HepG2 (cell line): ENCODE results near the gene CEP164. TPM values are rescaled to one million over a fixed set of nuclear protein-coding genes. Genes with fewer than 3 reads are reported as not detected.

Experiments used
- ATAC-seq: fragments of 200-7000 bp; cut with Tn5 transposase; 3 replicates; pipeline ENCODE4 v1.9.1; 2020; ENCODE audit warnings: mild to moderate bottlenecking, moderate library complexity
- BruUV-seq: library from RNA; stranded (reverse); fragments of 400-500 nt; replicated peaks from 2 replicates; lab custom pipeline; 2021; lab: Mats Ljungman, UMichigan
- CTCF ChIA-PET: fragments of 300-600 bp; formaldehyde crosslinking; extraction: SDS; loops from one replicate; lab custom pipeline; 2021; ENCODE audit warnings: low total read pairs, inconsistent platforms, low intra/inter-chr PET ratio; lab: Yijun Ruan, JAX
- POLR2A ChIA-PET: fragments of 350-600 bp; sonication (Branson Sonifier 250); formaldehyde crosslinking; loops from one replicate; lab custom pipeline; 2020; ENCODE audit warnings: antibody characterized with exemption, inconsistent platforms; lab: Yijun Ruan, JAX
- DNase-seq: peaks from one replicate; pipeline ENCODE4 v3.0.0-alpha.2; 2015; ENCODE audit warnings: low spot score
- FAIRE-seq: peaks from 3 replicates; lab custom pipeline; 2011; peaks lifted over from hg19 to GRCh38; lab: Jason Lieb, UNC
- H2AFZ ChIP-seq: one replicate; pipeline ENCODE4 v1.6.1; 2011; ENCODE audit warnings: low read length, inconsistent platforms
- H3K27ac ChIP-seq: fragments of 300-600 bp; 3 replicates; pipeline ENCODE4 v1.8.0; 2011; ENCODE audit warnings: mixed run types, mild to moderate bottlenecking, mixed read lengths, low read length, inconsistent platforms; ENCODE audit not compliant: insufficient read depth; ENCODE audit errors: extremely low read length
- H3K27me3 ChIP-seq, 2 experiments: fragments of 200-600 bp in 1 of 2; 2 replicates in 1 of 2; 3 replicates in 1 of 2; pipeline versions ENCODE4 v1.6.0 to v1.8.0; 2011; ENCODE audit warnings: low read length in 2 of 2, mild to moderate bottlenecking in 2 of 2, moderate library complexity in 2 of 2, inconsistent platforms in 1 of 2; ENCODE audit not compliant: insufficient read depth in 2 of 2, control insufficient read depth in 1 of 2
- H3K36me3 ChIP-seq, 2 experiments: fragments of 200-600 bp in 1 of 2; replicated peaks in 1 of 2; 2 replicates in 1 of 2; 3 replicates in 1 of 2; pipeline versions ENCODE4 v1.5.1 to v1.8.0; 2011; ENCODE audit warnings: low read length in 2 of 2, inconsistent platforms in 1 of 2; ENCODE audit not compliant: insufficient read depth in 2 of 2, control insufficient read depth in 1 of 2
- H3K4me1 ChIP-seq: 2 replicates; pipeline ENCODE4 v1.5.1; 2012; ENCODE audit warnings: low read length, inconsistent platforms; ENCODE audit not compliant: insufficient read depth
- H3K4me2 ChIP-seq: 2 replicates; pipeline ENCODE4 v1.6.0; 2011; ENCODE audit warnings: low read depth, low read length, inconsistent platforms
- H3K4me3 ChIP-seq, 3 experiments: fragments of 200-600 bp in 1 of 3; sonication (generic), shearing (Covaris generic) in 1 of 3; replicated peaks in 1 of 3; 2 replicates each; pipeline ENCODE4 v1.5.1; 2011 to 2016; ENCODE audit warnings: low read length in 3 of 3, inconsistent platforms in 2 of 3, low read depth in 2 of 3, mild to moderate bottlenecking in 2 of 3, control low read depth in 1 of 3, mixed read lengths in 1 of 3; ENCODE audit not compliant: insufficient read depth in 1 of 3
- H3K79me2 ChIP-seq: one replicate; pipeline ENCODE4 v1.6.1; 2011; ENCODE audit warnings: low read length, inconsistent platforms; ENCODE audit not compliant: insufficient read depth
- H3K9ac ChIP-seq: 2 replicates; pipeline ENCODE4 v1.6.0; 2011; ENCODE audit warnings: mild to moderate bottlenecking, low read depth, low read length, inconsistent platforms; ENCODE audit not compliant: insufficient read depth
- H3K9me3 ChIP-seq: 2 replicates; pipeline ENCODE4 v1.5.1; 2012; ENCODE audit warnings: mild to moderate bottlenecking, low read length
- H4K20me1 ChIP-seq: 2 replicates; pipeline ENCODE4 v1.6.0; 2011; ENCODE audit warnings: inconsistent platforms, mild to moderate bottlenecking, low read length, moderate library complexity; ENCODE audit not compliant: insufficient read depth
- AKAP8 ChIP-seq: sonication (generic); formaldehyde crosslinking; IDR thresholded peaks from 2 replicates; pipeline ENCODE4 v1.5.1; 2020; ENCODE audit warnings: mild to moderate bottlenecking, missing genetic modification reagents
- FOXJ3 ChIP-seq: sonication (generic); formaldehyde crosslinking; IDR thresholded peaks from 2 replicates; pipeline ENCODE4 v1.4.0; 2020; ENCODE audit warnings: missing genetic modification reagents, mild to moderate bottlenecking, borderline replicate concordance
- ONECUT2 ChIP-seq: sonication (generic); formaldehyde crosslinking; IDR thresholded peaks from 2 replicates; pipeline ENCODE4 v1.4.0; 2020; ENCODE audit warnings: missing genetic modification reagents
- PHF5A ChIP-seq: IDR thresholded peaks from one replicate; pipeline ENCODE4 v1.6.1; 2018; ENCODE audit warnings: low read depth, missing genetic modification reagents; ENCODE audit not compliant: unreplicated experiment
- SOX5 ChIP-seq: IDR thresholded peaks from 2 replicates; pipeline ENCODE4 v1.6.1; 2016; ENCODE audit warnings: borderline replicate concordance
- ZBTB38 ChIP-seq: sonication (generic); formaldehyde crosslinking; IDR thresholded peaks from 2 replicates; pipeline ENCODE4 v1.5.1; 2020; ENCODE audit warnings: mild to moderate bottlenecking, missing genetic modification reagents
- ZNF160 ChIP-seq: sonication (generic); formaldehyde crosslinking; IDR thresholded peaks from 2 replicates; pipeline ENCODE4 v1.8.0; 2022; ENCODE audit warnings: mild to moderate bottlenecking, inconsistent platforms, missing genetic modification reagents
- ZNF780A ChIP-seq: sonication (generic); formaldehyde crosslinking; IDR thresholded peaks from 2 replicates; pipeline ENCODE4 v1.8.0; 2022; ENCODE audit warnings: mild to moderate bottlenecking, missing genetic modification reagents, moderate library complexity
- WGBS: methylation state at CpG from one replicate; pipeline ENCODE4 v1.1.6; 2017; ENCODE audit warnings: low lambda C conversion rate; 5-methylcytosine and 5-hydroxymethylcytosine counted together
- in situ Hi-C: cut with HindIII; loops from 2 replicates; pipeline ENCODE4 v1.10.0; 2017; ENCODE audit warnings: low pct_unique_long_range_greater_than_20kb; ENCODE audit not compliant: extremely low pct_ligation_motif_present
- intact Hi-C: fragments of 100-400 bp; cut with micrococcal nuclease; formaldehyde crosslinking; loops from one replicate; pipeline ENCODE4 v1.10.0; 2022; ENCODE audit not compliant: unreplicated experiment
- polyA plus RNA-seq, 8 experiments: library from polyadenylated mRNA; depleted of rRNA in 3 of 8; stranded (reverse) in 7 of 8; unstranded in 1 of 8; fragments of >200 nt; fragmentation: Illumina TruSeq in 4 of 8; extraction: Trizol in 4 of 8; gene quantifications; 2 replicates each; pipeline versions ENCODE4 v1.2.1 to v1.2.3, GENCODE V29; 2011 to 2016; ENCODE audit warnings: low read depth in 4 of 8, missing spikeins in 1 of 8, mixed read lengths in 1 of 8; ENCODE audit not compliant: insufficient read depth in 1 of 8
- total RNA-seq, 5 experiments: library from RNA; depleted of rRNA; stranded (reverse); fragments of >200 nt; fragmentation: Illumina TruSeq; extraction: Trizol; gene quantifications; 2 replicates each; pipeline ENCODE4 v1.2.3, GENCODE V29; 2016; ENCODE audit warnings: low read depth in 1 of 5
- TF ChIP-seq, protein P1 (sequence below): sonication (generic); formaldehyde crosslinking; IDR thresholded peaks from 2 replicates; pipeline ENCODE4 v1.4.0; 2020; ENCODE audit warnings: low read depth, mild to moderate bottlenecking, missing genetic modification reagents
- TF ChIP-seq, protein P2 (sequence below): sonication (generic); formaldehyde crosslinking; IDR thresholded peaks from 2 replicates; pipeline ENCODE4 v1.5.0; 2020; ENCODE audit warnings: mild to moderate bottlenecking, missing genetic modification reagents, borderline replicate concordance
- TF ChIP-seq, protein P3 (sequence below): sonication (generic); formaldehyde crosslinking; conservative IDR thresholded peaks from 2 replicates; pipeline ENCODE4 v1.8.0; 2022; ENCODE audit warnings: missing genetic modification reagents

The CEP164 gene
- total and polyA plus RNA-seq, 2 of the 13 experiments (the other 11 are each of a cell fraction or from before 2014, with no cell fraction given), result 11.4 to 15.2 TPM

DNA sequence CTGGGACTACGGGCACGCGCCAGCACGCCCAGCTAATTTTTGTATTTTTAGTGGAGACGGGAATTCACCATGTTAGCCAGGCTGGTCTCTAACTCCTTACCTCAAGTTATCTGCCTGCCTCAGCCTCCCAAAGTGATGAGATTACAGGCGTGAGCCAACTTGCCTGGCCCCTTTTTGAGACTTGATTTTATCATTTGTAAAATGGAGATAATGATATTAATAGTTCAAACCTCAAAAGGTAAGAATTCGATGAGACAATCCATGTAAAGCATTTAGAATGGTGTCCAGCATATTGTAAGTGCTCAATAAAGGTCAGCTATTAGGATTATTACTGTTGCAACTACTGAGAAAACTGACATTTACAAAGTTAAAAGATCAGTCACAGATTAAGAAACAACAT lies 8.9 kb upstream of the CEP164 start:
- no peaks in the 10 kb centered on the region for H3K9me3 ChIP-seq
- POLR2A ChIA-PET, result interaction anchor here (0.9 to 1.8 kb wide), 4 partner anchors 9 to 19 kb away, joined by 3 to 6 read pairs (median 4); partner anchors contain the start of gene CEP164
- H3K27me3 ChIP-seq, result no peaks in the 10 kb centered on the region; a peak in 1 of 5 replicates
- peaks cover 4% of the 10 kb centered on the region for H3K79me2 ChIP-seq
- ATAC-seq (no peak), DNase-seq (no peak), FAIRE-seq (no peak)
- no peaks in the 10 kb centered on the region for H4K20me1 ChIP-seq
- CTCF ChIA-PET, result no interaction called here
- no peak overlapping the region for H3K4me3 ChIP-seq
- BruUV-seq, result no TSS peak
- peak overlapping the region; percentile 10 for H3K27ac ChIP-seq
- no peaks in the 10 kb centered on the region for H3K36me3 ChIP-seq
- H3K4me1 ChIP-seq, result peaks cover 52% of the 10 kb centered on the region
- intact Hi-C loops, result loop anchor here (5.0 kb wide), 1 partner anchor 46 kb away; no protein-coding TSS in a partner anchor
- 89% methylated on average over 7 of the region's 7 CpGs for WGBS
- H2AFZ ChIP-seq, result no peak overlapping the region
- in situ Hi-C loops, result loop anchor here (5.0 kb wide), 1 partner anchor 86 kb away; the partner anchor contains the start of genes PCSK7 and RNF214
- TF ChIP-seq PHF5A (no peak), ZNF780A (CRISPR knock-in tag) (no peak), ZBTB38 (CRISPR knock-in tag) (peak; percentile 72; the same call in 1 of the 2 replicates)
- peak overlapping the region; percentile 14; the same call in 1 of the 2 replicates for H3K4me2 ChIP-seq
- H3K9ac ChIP-seq, result no peak overlapping the region

DNA sequence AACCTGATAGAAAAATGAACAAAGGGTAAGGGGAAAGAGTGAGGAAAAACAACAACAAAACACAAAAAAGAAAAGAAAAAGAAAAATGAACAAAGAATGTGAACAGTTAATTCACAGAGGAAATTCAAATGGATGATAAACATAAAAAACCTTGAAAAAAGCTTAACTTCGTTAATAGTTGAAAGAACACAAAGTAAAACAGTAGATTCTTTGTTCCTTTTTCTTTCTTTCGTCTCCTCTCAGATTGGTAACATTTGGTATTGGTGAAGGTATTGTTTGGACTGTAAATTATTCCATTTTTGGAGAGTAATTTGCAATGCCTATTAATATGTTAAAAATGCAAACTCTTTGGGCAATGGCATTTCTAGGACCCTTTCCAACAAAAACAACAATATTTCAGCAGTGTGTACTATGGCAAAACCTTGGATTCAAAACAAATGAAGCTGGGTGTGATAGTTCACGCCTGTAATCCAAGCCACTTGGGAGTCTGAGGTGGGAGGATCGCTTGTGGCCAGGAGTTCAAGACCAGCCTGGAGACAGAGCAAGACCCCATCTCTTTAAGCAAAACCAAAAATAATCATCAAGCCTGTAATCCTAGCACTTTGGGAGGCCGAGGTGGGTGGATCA lies 8.3 kb upstream of the CEP164 start:
- Histone ChIP-seq H3K27me3 (no peaks in the 10 kb centered on the region; a peak in 1 of 5 replicates), H3K27ac (peak overlapping the region; percentile 10), H3K4me3 (no peak overlapping the region), H3K4me2 (peak overlapping the region; percentile 14; the same call in 1 of the 2 replicates), H3K36me3 (no peaks in the 10 kb centered on the region), H2AFZ (no peak overlapping the region), H3K4me1 (peaks cover 46% of the 10 kb centered on the region), H3K79me2 (peaks cover 4% of the 10 kb centered on the region), H4K20me1 (no peaks in the 10 kb centered on the region), H3K9ac (no peak overlapping the region), H3K9me3 (no peaks in the 10 kb centered on the region)
- ChIA-PET POLR2A (interaction anchor here (0.9 to 1.8 kb wide), 4 partner anchors 8 to 20 kb away, joined by 3 to 6 read pairs (median 4); partner anchors contain the start of gene CEP164), CTCF (no interaction called here)
- in situ Hi-C loops, result loop anchor here (5.0 kb wide), 1 partner anchor 87 kb away; the partner anchor contains the start of genes PCSK7 and RNF214
- ATAC-seq, result no peak
- WGBS, result 53% methylated on average over 5 of the region's 5 CpGs
- BruUV-seq, result no TSS peak
- DNase-seq, result no peak
- FAIRE-seq, result no peak
- intact Hi-C loops, result loop anchor here (5.0 kb wide), 1 partner anchor 47 kb away; no protein-coding TSS in a partner anchor
- TF ChIP-seq, protein P1, sequence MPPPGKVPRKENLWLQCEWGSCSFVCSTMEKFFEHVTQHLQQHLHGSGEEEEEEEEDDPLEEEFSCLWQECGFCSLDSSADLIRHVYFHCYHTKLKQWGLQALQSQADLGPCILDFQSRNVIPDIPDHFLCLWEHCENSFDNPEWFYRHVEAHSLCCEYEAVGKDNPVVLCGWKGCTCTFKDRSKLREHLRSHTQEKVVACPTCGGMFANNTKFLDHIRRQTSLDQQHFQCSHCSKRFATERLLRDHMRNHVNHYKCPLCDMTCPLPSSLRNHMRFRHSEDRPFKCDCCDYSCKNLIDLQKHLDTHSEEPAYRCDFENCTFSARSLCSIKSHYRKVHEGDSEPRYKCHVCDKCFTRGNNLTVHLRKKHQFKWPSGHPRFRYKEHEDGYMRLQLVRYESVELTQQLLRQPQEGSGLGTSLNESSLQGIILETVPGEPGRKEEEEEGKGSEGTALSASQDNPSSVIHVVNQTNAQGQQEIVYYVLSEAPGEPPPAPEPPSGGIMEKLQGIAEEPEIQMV, result no peak
- TF ChIP-seq ZNF160 (CRISPR knock-in tag), result no peak
- TF ChIP-seq FOXJ3, result 0 out of 2 replicates have a peak, but pooled peaks have one; percentile 26
- TF ChIP-seq SOX5 (CRISPR knock-in tag), result peak; percentile 78; the same call in 1 of the 2 replicates
- peak; percentile 7; the same call in 1 of the 2 replicates for TF ChIP-seq ONECUT2 (CRISPR knock-in tag)
- TF ChIP-seq, protein P2, sequence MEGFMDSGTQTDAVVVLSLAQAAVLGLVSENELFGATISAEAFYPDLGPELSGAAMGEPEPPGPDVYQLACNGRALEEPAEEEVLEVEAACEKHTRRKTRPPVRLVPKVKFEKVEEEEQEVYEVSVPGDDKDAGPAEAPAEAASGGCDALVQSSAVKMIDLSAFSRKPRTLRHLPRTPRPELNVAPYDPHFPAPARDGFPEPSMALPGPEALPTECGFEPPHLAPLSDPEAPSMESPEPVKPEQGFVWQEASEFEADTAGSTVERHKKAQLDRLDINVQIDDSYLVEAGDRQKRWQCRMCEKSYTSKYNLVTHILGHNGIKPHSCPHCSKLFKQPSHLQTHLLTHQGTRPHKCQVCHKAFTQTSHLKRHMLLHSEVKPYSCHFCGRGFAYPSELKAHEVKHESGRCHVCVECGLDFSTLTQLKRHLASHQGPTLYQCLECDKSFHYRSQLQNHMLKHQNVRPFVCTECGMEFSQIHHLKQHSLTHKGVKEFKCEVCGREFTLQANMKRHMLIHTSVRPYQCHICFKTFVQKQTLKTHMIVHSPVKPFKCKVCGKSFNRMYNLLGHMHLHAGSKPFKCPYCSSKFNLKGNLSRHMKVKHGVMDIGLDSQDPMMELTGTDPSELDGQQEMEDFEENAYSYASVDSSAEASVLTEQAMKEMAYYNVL (CRISPR knock-in tag), result 0 out of 2 replicates have a peak, but pooled peaks have one; percentile 21
- TF ChIP-seq, protein P3, sequence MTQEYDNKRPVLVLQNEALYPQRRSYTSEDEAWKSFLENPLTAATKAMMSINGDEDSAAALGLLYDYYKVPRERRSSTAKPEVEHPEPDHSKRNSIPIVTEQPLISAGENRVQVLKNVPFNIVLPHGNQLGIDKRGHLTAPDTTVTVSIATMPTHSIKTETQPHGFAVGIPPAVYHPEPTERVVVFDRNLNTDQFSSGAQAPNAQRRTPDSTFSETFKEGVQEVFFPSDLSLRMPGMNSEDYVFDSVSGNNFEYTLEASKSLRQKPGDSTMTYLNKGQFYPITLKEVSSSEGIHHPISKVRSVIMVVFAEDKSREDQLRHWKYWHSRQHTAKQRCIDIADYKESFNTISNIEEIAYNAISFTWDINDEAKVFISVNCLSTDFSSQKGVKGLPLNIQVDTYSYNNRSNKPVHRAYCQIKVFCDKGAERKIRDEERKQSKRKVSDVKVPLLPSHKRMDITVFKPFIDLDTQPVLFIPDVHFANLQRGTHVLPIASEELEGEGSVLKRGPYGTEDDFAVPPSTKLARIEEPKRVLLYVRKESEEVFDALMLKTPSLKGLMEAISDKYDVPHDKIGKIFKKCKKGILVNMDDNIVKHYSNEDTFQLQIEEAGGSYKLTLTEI, result no peak
- TF ChIP-seq AKAP8 (CRISPR knock-in tag), result no peak
